ENCODE data around the gene COPS8. TPM values are rescaled to one million over a fixed set of nuclear protein-coding genes. Genes with fewer than 3 reads are reported as not detected.

COPS8 gene
- total RNA-seq (ENCODE audit: low replicate concordance) = 30.2 and 59.3 TPM in 2 replicates
- long read RNA-seq, full-length matches to known transcripts = 119 of 144 reads
- long read RNA-seq, partial matches to known transcripts = 1 of 144 reads
- long read RNA-seq, other reads (novel, unspliced or antisense) = 24 of 144 reads

DNA sequence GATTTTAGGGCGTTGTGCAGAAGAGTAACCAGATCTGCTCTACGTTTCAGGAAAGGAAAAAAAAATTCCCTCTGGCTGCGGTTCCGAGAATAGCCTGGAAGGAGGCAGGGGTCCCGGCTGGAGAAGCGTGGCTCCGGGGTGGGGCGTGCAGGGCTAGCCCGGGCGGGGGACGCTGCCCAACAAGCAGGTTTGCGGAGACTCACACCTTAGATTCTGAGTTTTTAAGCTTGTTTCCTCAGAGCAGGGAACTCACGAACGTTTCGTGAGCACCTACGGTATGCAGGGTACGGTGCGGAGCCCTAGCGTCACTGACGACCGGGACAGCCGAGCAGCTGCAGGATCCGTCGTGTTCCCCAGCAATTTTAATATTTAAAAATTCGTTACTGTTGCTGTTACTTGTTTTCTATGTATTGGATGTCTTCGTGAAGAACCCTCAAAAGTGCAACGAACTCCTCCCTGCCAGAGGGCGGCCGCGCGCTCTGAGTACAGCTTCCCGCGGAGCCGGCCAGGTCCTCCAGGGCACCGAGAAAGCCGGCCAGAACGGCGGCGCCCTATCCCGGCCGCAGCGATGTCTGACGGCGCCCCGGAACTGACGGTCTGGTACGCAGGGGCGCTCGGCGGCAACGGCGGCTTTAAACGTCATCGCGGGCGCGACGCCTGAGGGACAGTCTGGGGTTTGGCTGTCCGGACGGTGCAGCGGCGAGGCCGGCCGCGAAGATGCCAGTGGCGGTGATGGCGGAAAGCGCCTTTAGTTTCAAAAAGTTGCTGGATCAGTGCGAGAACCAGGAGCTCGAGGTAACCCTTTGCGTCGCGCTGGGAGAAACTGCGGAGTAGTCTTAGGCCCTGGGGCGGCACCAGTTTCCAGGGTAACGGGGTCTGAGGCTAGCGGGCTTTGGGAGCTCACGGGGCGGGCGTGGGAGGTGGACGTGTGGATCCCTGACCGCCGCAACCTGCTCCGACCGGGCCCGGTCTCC is at the start of gene COPS8:
COPS8 (plus strand) TSS at position 642 of the 974 bp plus-strand sequence; CDS start at position 718, 76 bp downstream.
- Mint-ChIP-seq H3K9me3 (no peaks in the 10 kb centered on the region), H3K36me3 (peaks cover 11% of the 10 kb centered on the region)
- TF ChIP-seq, protein P1, sequence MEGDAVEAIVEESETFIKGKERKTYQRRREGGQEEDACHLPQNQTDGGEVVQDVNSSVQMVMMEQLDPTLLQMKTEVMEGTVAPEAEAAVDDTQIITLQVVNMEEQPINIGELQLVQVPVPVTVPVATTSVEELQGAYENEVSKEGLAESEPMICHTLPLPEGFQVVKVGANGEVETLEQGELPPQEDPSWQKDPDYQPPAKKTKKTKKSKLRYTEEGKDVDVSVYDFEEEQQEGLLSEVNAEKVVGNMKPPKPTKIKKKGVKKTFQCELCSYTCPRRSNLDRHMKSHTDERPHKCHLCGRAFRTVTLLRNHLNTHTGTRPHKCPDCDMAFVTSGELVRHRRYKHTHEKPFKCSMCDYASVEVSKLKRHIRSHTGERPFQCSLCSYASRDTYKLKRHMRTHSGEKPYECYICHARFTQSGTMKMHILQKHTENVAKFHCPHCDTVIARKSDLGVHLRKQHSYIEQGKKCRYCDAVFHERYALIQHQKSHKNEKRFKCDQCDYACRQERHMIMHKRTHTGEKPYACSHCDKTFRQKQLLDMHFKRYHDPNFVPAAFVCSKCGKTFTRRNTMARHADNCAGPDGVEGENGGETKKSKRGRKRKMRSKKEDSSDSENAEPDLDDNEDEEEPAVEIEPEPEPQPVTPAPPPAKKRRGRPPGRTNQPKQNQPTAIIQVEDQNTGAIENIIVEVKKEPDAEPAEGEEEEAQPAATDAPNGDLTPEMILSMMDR (conservative IDR thresholded peaks at IDR 0.05) = peak; percentile 62

DNA sequence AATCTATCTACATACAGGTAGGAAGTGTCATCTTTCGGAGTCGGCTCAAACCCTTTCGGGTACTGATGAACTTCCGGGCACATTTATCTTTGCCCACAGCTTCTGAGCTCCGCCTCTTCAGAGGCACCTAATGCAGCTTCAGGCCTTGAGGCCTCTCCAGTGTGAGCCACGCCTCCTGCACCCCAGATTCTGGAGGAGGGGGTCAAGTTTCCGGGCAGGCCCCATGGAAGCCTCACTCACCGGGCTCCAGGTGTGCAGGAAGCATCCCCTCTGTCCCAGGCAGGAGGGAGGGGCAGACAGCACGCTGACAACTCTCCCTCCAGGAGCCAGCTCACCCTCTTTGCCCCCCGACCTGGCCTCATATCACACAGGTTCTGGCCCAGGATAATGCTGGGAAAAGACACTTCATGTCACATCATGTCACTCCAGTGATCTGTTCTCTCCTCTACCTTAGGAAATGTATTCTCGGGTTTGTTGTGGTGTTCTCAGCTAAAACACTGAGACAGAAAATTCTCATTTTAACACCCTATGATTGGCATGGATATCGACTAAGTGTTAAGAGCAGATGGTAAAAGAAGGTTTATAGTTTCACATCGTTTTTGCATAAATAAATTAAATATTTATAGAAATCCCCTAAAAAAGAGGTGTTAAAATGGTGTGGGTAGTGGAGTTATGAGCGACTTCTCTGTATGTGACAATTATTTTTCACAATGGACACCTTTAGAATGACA is 46.2 kb upstream of the COPS8 start:
- no peak overlapping the region for H3K27ac Mint-ChIP-seq
- no peak overlapping the region for H3K4me3 Mint-ChIP-seq
- no peaks in the 10 kb centered on the region for H3K36me3 Mint-ChIP-seq
- peaks cover 4% of the 10 kb centered on the region for H3K9me3 Mint-ChIP-seq
- H3K27me3 Mint-ChIP-seq = peaks cover 3% of the 10 kb centered on the region
- H3K4me1 Mint-ChIP-seq (ENCODE audit: unreplicated experiment) = peaks cover 19% of the 10 kb centered on the region
- no peak for DNase-seq (ENCODE audit: extremely low spot score, unreplicated experiment)
- TF ChIP-seq, protein P1 (conservative IDR thresholded peaks at IDR 0.05) = no peak

More for the DNA sequence above, at the start of gene COPS8:
- peaks cover 19% of the 10 kb centered on the region for H3K4me1 Mint-ChIP-seq (ENCODE audit: unreplicated experiment)
- H3K4me3 Mint-ChIP-seq = peak within 1 kb of the TSS; percentile 100
- peak; percentile 96 for DNase-seq (ENCODE audit: extremely low spot score, unreplicated experiment)
- H3K27ac Mint-ChIP-seq = peak within 1 kb of the TSS; percentile 99
- H3K27me3 Mint-ChIP-seq = no peaks in the 10 kb centered on the region

DNA sequence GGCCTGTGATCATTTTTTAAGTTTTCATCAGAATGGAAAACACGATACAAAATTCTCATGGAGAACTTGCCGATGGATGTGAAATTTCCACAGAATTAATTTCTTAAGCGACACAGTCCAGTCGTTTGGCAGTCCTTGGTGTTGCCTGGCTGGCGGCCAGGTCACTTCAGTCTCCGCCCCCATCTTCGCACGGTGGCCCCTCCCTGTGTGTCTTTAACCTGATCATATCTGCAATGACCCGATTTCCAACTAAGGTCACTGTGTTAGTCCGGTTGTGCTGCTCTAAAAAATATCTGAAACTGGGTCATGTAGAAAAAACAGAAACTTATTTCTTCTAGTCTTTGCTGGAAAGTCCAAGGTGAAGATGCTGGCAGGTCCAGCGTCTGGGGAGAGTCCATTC is 44.5 kb upstream of the COPS8 start:
- Mint-ChIP-seq H3K36me3 (no peaks in the 10 kb centered on the region), H3K27ac (no peak overlapping the region), H3K27me3 (peaks cover 8% of the 10 kb centered on the region)

DNA sequence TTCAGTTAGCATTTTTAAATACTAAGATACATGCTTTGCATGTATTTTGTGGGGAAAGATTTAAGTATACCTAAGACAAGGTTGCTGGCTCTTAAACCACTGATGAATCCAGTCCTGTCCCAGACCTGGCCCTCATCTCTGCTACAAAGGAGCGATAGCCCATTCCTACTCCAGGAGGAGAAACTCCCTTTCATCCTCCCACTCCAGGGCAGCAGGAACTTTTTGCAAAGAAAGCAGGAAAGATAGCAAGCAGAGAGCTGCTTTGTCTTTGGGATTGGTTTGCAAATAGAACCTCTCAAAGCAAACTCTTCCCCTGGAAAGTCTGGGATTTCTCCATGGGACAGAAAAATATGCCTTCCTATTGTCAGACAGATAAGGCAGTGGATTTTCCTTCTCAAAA is 43.6 kb upstream of the COPS8 start:
- TF ChIP-seq, protein P1 (conservative IDR thresholded peaks at IDR 0.05) = no peak

More for the DNA sequence above, 44.5 kb upstream of the COPS8 start:
- H3K9me3 Mint-ChIP-seq = peaks cover 4% of the 10 kb centered on the region
- no peak for DNase-seq (ENCODE audit: extremely low spot score, unreplicated experiment)
- TF ChIP-seq, protein P1 (conservative IDR thresholded peaks at IDR 0.05) = no peak
- H3K4me1 Mint-ChIP-seq (ENCODE audit: unreplicated experiment) = peaks cover 23% of the 10 kb centered on the region
- H3K4me3 Mint-ChIP-seq = no peak overlapping the region

DNA sequence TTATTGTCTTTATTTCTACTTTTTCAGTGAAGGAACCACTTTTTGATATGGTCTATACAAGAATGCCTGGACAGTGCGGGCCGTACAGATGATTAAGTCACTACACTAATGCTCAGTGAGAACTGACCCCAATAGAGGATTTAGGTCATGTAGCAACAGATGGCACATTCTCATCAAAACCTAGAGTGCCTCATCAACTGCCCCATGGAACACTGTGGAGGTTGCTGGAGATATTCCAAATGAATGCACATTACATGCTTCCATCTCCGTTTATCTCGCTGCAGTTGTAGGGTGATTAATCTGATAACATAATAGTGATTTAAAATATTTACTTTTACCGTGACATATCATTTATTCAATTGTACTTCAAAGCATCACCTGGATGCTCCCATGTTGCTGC is 41.8 kb upstream of the COPS8 start:
- Mint-ChIP-seq H3K27me3 (peaks cover 8% of the 10 kb centered on the region), H3K36me3 (peaks cover 3% of the 10 kb centered on the region), H3K9me3 (peaks cover 4% of the 10 kb centered on the region), H3K27ac (no peak overlapping the region), H3K4me1 (ENCODE audit: unreplicated experiment) (peaks cover 15% of the 10 kb centered on the region), H3K4me3 (no peak overlapping the region)
- TF ChIP-seq, protein P1 (conservative IDR thresholded peaks at IDR 0.05) = no peak
- DNase-seq (ENCODE audit: extremely low spot score, unreplicated experiment) = no peak

More for the DNA sequence above, 43.6 kb upstream of the COPS8 start:
- Mint-ChIP-seq H3K27ac (no peak overlapping the region), H3K9me3 (peaks cover 4% of the 10 kb centered on the region), H3K4me1 (ENCODE audit: unreplicated experiment) (peaks cover 23% of the 10 kb centered on the region), H3K27me3 (peaks cover 8% of the 10 kb centered on the region), H3K36me3 (no peaks in the 10 kb centered on the region), H3K4me3 (no peak overlapping the region)
- DNase-seq (ENCODE audit: extremely low spot score, unreplicated experiment) = no peak

All from type B pancreatic cell (in vitro differentiated cells).